Right atrium auricular region (tissue), 2 donors: ENCODE results near the gene TAC3. TPM values are rescaled to one million over a fixed set of nuclear protein-coding genes. Genes with fewer than 3 reads are reported as not detected.
"Not testable (repeated sequence)": the region's sequence is repeated elsewhere in the genome, so short reads cannot be mapped to it uniquely, and the experiment has no call there.

ENCODE experiments used
- DNase-seq: peaks from one replicate; pipeline ENCODE4 v3.0.0-alpha.2; 2019; ENCODE audit warnings: low spot score
- H3K27ac ChIP-seq, 2 donors: fragments of 200-600 bp; sonication (generic); 1 replicate in 1 of 2; 2 replicates in 1 of 2; pipeline ENCODE4 v1.5.1; 2016 to 2019
- H3K27me3 ChIP-seq, 2 donors: fragments of 200-600 bp; sonication (generic); one replicate each; pipeline versions ENCODE4 v1.5.1 to v1.6.0; 2017 to 2019
- H3K36me3 ChIP-seq: fragments of 200-600 bp; sonication (generic); one replicate; pipeline ENCODE4 v1.5.1; 2016
- H3K4me1 ChIP-seq, 2 donors: fragments of 200-600 bp; sonication (generic); one replicate each; pipeline versions ENCODE4 v1.5.1 to v1.6.0; 2017 to 2019
- H3K4me3 ChIP-seq, 2 donors: fragments of 200-600 bp; sonication (generic); 1 replicate in 1 of 2; 2 replicates in 1 of 2; pipeline ENCODE4 v1.5.1; 2017 to 2019; ENCODE audit warnings: mild to moderate bottlenecking in 1 of 2, moderate library complexity in 1 of 2
- H3K9me3 ChIP-seq, 2 donors: fragments of 200-600 bp; sonication (generic); one replicate each; pipeline ENCODE4 v1.5.1; 2019
- total RNA-seq, 2 donors: library from RNA; depleted of rRNA; stranded (reverse); fragments of >200 nt; gene quantifications; one replicate each; pipeline ENCODE4 v1.1.0, GENCODE V29; 2016
- TF ChIP-seq, protein P1 (sequence below), 2 donors: fragments of 200-600 bp; sonication (generic); IDR thresholded peaks; one replicate each; pipeline ENCODE4 v1.5.1; 2019; ENCODE audit warnings: antibody characterized with exemption in 2 of 2

The TAC3 gene
- total RNA-seq, 2 donors from 2014 or later: not detected

- Histone ChIP-seq H3K4me1 (no peaks in the 10 kb centered on the region), H3K9me3 (no peaks in the 10 kb centered on the region), H3K36me3 (no peaks in the 10 kb centered on the region), H3K4me3 (no peak overlapping the region), H3K27ac (no peak overlapping the region), H3K27me3 (no peaks in the 10 kb centered on the region)
- no peak for DNase-seq
- TF ChIP-seq, protein P1, sequence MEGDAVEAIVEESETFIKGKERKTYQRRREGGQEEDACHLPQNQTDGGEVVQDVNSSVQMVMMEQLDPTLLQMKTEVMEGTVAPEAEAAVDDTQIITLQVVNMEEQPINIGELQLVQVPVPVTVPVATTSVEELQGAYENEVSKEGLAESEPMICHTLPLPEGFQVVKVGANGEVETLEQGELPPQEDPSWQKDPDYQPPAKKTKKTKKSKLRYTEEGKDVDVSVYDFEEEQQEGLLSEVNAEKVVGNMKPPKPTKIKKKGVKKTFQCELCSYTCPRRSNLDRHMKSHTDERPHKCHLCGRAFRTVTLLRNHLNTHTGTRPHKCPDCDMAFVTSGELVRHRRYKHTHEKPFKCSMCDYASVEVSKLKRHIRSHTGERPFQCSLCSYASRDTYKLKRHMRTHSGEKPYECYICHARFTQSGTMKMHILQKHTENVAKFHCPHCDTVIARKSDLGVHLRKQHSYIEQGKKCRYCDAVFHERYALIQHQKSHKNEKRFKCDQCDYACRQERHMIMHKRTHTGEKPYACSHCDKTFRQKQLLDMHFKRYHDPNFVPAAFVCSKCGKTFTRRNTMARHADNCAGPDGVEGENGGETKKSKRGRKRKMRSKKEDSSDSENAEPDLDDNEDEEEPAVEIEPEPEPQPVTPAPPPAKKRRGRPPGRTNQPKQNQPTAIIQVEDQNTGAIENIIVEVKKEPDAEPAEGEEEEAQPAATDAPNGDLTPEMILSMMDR (IDR thresholded peaks at IDR 0.05): no peak
Observed at GRCh38 chr12:56980268-56980667, 36.1 kb downstream of the TAC3 start.

GRCh38 chr12:56979628-56980027, 36.7 kb downstream of the TAC3 start:
- TF ChIP-seq, protein P1 (IDR thresholded peaks at IDR 0.05): no peak
- no peak overlapping the region for H3K4me3 ChIP-seq
- DNase-seq: no peak
- H3K9me3 ChIP-seq: no peaks in the 10 kb centered on the region
- no peaks in the 10 kb centered on the region for H3K36me3 ChIP-seq
- no peaks in the 10 kb centered on the region for H3K4me1 ChIP-seq
- H3K27me3 ChIP-seq: no peaks in the 10 kb centered on the region
- no peak overlapping the region for H3K27ac ChIP-seq

DNA sequence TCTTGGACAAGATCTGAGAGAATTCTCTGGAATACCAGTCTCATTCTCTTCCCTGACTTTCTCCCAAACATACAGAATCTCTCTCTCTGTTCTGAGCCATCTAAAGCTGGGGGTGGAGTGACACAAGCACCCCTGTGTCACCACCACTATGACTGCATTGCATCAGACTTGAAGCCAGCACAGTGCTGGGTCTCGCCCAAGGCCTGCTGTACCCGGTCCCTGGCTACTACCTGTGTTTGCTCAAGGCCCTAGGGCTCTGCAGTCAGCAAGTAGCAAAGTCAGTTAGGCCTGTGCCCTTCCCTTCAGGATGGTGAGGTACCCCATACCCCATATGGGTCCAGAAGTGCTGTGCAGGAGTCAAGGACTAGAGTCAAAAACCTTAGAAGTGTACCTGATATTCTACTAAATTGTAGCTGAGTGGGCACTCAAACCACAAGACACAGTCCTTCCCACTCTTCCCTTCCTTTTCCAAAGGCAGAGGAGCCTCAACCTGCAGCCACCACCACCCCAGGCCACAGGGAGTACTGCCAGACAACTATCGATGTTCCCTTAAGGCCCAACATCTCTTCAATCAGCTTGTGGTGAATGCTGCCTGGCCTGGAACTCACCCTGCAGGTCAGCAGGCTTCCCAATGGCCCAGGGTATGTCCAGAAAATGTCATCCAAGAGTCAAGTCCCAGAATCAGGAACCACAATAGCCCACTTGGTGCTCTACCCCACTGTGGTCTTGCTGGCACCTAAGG, 37.8 kb downstream of the TAC3 start:
- no peaks in the 10 kb centered on the region for H3K27me3 ChIP-seq
- no peak for DNase-seq

DNA sequence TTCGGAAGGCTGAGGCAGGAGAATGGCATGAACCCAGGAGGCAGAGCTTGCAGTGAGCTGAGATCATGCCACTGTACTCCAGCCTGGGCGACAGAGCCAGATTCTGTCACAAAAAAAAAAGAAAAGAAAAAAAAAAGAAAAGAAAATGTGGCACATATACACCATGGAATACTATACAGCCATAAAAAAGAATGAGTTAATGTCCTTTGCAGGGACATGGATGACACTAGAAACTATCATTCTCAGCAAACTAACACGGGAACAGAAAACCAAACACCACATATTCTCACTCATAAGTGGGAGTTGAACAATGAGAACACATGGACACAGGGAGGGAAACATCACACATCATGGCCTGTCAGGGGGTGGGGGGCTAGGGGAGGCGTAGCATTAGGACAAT, 39.0 kb downstream of the TAC3 start:
- H3K36me3 ChIP-seq, H3K27me3 ChIP-seq, H3K4me3 ChIP-seq, H3K4me1 ChIP-seq, H3K9me3 ChIP-seq, H3K27ac ChIP-seq, DNase-seq: not testable (repeated sequence)

More for the DNA sequence above, 37.8 kb downstream of the TAC3 start:
- no peaks in the 10 kb centered on the region for H3K9me3 ChIP-seq
- no peaks in the 10 kb centered on the region for H3K36me3 ChIP-seq
- TF ChIP-seq, protein P1 (IDR thresholded peaks at IDR 0.05): no peak
- H3K4me1 ChIP-seq: no peaks in the 10 kb centered on the region
- H3K4me3 ChIP-seq: no peak overlapping the region
- no peak overlapping the region for H3K27ac ChIP-seq

GRCh38 chr12:56974224-56974623, 42.1 kb downstream of the TAC3 start:
- not testable (repeated sequence) for H3K9me3 ChIP-seq, H3K27me3 ChIP-seq, H3K27ac ChIP-seq, H3K36me3 ChIP-seq, H3K4me3 ChIP-seq, H3K4me1 ChIP-seq, DNase-seq

- not testable (repeated sequence) for H3K4me3 ChIP-seq, DNase-seq, H3K36me3 ChIP-seq, H3K27me3 ChIP-seq, H3K27ac ChIP-seq, H3K4me1 ChIP-seq
- peaks cover 0 to 10% of the 10 kb centered on the region in 2 donors for H3K9me3 ChIP-seq
Observed at GRCh38 chr12:56968910-56969309, 47.4 kb downstream of the TAC3 start.

DNA sequence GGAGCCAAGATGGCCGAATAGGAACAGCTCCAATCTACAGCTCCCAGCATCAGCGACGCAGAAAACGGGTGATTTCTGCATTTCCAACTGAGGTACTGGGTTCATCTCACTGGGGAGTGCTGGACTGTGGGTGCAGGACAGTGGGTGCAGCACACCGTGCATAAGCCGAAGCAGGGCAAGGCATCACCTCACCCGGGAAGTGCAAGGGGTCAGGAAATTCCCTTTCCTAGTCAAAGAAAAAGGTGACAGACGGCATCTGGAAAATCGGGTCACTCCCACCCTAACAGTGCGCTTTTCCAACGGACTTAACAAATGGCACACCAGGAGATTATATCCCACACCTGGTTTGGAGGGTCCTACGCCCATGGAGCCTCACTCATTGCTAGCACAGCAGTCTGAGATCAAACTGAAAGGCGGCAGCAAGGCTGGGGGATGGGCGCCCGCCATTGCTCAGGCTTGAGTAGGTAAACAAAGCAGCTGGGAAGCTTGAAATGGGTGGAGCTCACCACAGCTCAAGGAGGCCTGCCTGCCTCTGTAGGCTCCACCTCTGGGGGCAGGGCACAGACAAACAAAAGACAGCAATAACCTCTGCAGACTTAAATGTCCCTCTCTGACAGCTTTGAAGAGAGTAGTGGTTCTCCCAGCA, 50.2 kb downstream of the TAC3 start:
- DNase-seq: not testable (repeated sequence)

DNA sequence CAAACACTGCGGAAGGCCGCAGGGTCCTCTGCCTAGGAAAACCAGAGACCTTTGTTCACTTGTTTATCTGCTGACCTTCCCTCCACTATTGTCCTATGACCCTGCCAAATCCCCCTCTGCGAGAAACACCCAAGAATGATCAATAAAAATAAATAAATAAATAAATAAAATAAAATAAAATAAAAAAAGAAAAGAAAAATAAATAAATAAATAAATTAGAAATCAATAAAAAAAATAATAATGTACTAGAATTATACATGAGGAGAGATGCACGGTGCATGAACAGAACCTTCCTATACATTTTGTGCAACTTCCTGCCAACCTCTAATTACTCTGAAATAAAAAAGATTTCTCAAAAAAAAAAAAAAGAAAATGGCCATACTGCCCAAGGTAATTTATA, 51.2 kb downstream of the TAC3 start:
- H3K4me1 ChIP-seq, H3K4me3 ChIP-seq, H3K27me3 ChIP-seq, H3K36me3 ChIP-seq, DNase-seq, H3K27ac ChIP-seq: not testable (repeated sequence)
- peaks cover 0 to 10% of the 10 kb centered on the region in 2 donors for H3K9me3 ChIP-seq

More for the DNA sequence above, 50.2 kb downstream of the TAC3 start:
- not testable (repeated sequence) for H3K27me3 ChIP-seq, H3K36me3 ChIP-seq, H3K4me3 ChIP-seq, H3K4me1 ChIP-seq, H3K27ac ChIP-seq
- peaks cover 0 to 10% of the 10 kb centered on the region in 2 donors for H3K9me3 ChIP-seq

- not testable (repeated sequence) for H3K36me3 ChIP-seq, H3K27me3 ChIP-seq, H3K4me3 ChIP-seq, DNase-seq, H3K4me1 ChIP-seq, H3K27ac ChIP-seq
- peaks cover 0 to 13% of the 10 kb centered on the region in 2 donors for H3K9me3 ChIP-seq
Observed at GRCh38 chr12:56963557-56963956, 52.8 kb downstream of the TAC3 start.

- H3K36me3 ChIP-seq, DNase-seq, H3K4me3 ChIP-seq, H3K27ac ChIP-seq, H3K4me1 ChIP-seq, H3K27me3 ChIP-seq: not testable (repeated sequence)
- peaks cover 0 to 19% of the 10 kb centered on the region in 2 donors for H3K9me3 ChIP-seq
Observed at GRCh38 chr12:56962247-56962646, 54.1 kb downstream of the TAC3 start.
